GM19238 (cell line): ENCODE data around the gene RAD9B.
"Not testable (repeated sequence)": the region's sequence is repeated elsewhere in the genome, so short reads cannot be mapped to it uniquely, and the experiment has no call there.

Source experiments
- DNase-seq: peaks from one replicate; pipeline ENCODE4 v3.0.0; 2011; ENCODE audit warnings: low spot score; ENCODE audit not compliant: insufficient read length

RAD9B gene

DNA sequence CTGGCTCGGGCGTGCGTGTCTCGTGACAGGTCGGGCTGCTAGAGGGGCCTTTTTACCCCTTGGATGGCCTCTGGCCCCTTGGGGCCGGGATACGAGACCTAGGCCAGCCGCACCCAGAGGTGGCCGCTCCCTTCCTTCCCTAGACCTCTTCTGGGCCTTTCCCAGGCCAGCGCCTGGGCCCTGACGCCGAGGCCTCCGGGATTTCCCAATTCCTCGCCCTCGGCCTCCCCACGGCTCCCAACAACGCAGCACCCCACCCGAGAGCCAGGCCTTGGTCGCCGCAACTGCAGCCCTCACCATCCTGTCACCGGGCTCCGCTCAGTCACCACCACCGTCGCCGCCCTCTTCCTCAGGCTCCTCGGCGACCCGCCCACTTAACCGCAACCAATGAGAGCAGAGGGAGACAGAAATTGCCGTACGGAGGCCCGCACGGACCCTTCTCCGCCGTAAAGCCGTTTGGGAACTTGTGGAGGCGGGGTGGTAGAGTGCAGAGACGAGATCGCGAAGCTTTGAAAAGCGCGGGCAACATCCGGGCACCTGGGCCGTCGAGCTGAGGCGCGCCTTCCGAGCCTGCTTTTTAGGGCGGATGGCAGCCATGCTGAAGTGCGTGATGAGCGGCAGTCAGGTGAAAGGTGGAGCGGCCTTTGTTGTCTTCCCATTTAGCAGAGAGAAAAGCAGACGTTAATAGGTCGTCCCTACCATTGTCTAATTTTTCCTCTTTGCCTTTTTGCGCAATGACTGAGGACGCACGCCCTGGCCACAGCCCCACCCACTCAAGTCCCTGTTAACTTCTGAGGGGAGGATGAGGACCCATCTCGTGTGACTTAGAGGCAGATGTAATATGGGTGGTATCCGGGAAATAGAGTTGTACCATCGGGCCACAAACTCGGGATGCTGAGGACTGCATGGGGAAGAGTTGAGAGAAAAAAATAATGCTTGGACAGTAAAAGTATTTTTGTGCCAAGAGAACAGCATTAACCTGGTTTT, at the start of gene RAD9B, which contains the start of gene VPS29:
Gene RAD9B (plus strand): TSS at position 580 of the 987 bp plus-strand sequence. CDS start 7 bp downstream, at position 587.
Gene VPS29 (minus strand): TSS at position 360 of the 987 bp plus-strand sequence. CDS start 60 bp downstream, at position 300.
- DNase-seq = peak; percentile 84

DNA sequence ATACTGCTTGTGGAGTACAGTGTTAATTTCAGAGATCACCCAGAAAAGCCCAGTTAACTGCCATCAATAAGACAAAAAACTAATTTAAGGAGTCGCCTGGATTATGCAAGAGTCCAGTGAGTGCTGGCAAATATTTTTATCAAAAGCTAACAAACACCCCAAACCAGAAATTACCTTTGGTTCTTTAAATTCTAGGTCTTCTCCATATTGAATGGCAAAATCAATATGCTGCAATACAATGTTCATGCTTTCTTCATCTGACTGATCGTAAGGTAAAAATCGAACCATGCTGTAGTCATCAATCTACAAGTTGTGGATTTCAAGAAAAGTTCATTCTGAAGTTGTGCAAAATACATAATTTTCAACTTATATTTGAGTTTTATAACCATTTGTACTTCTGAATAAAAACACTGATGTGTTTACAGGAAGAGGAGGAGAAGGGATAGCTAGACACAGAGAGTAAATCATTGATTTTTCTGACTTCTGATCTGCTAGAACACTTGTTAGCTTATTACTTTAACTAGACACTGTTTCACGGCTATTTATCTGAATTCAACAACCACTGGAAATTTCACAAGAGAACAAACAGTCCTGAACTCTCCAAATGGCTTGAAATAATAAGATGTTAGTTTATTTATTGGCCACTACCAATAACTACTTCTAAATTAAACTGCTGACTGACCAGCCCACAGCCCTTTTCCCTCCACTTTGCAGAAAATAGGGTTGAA, 48.4 kb upstream of the RAD9B start:
- no peak for DNase-seq

GRCh38 chr12:110458756-110459155, 43.4 kb upstream of the RAD9B start:
- DNase-seq = no peak

DNA sequence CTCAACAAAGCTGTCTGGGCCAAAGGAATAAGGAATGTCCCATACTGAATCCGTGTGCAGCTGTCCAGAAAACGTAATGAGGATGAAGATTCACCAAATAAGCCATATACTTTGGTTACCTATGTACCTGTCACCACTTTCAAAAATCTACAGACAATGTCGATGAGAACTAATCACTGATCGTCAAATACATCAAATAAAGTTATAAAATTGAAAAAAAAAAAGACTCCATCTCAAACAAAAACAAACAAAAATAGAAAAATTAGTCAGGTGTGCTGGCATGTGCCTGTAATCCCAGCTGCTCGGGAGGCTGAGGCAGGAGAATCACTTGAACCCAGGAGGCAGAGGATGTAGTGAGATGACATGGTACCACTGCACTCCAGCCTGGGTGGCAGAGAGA, 40.9 kb upstream of the RAD9B start:
- DNase-seq = not testable (repeated sequence)

DNA sequence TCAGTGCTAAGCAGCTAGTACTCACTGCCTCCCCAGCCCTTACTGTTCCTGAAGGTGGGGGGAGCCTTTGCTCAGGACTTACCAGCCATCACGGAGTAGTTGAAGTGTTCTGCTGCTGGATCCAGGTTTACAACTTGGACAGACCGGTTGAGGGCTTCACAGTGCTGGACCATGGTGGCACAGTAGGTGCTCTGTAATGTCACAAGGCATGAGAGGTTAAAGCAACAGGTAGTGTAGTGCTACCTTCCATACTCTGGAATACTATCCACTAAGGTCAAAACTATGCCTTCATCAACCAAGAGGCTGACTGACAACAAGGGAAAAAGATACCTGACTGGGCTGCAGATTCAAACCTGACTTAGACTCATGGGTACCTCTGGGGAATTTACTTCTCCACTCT, 37.1 kb upstream of the RAD9B start:
- DNase-seq = no peak

GRCh38 chr12:110465765-110466164, 36.4 kb upstream of the RAD9B start:
- DNase-seq = not testable (repeated sequence)

- DNase-seq = no peak
Measured at GRCh38 chr12:110466791-110467190, 35.3 kb upstream of the RAD9B start.

GRCh38 chr12:110467847-110468213, 34.3 kb upstream of the RAD9B start:
- DNase-seq = no peak

- peak; percentile 84 for DNase-seq
Measured at GRCh38 chr12:110468214-110469048, 33.7 kb upstream of the RAD9B start, which contains the start of the genes FAM216A and GPN3. Gene FAM216A (plus strand): TSS chr12:110468845. CDS start chr12:110468876, 31 bp downstream. Gene GPN3 (minus strand): TSS chr12:110468257. CDS start chr12:110468203, 54 bp downstream.

GRCh38 chr12:110475426-110475825, 26.7 kb upstream of the RAD9B start:
- DNase-seq = no peak

DNA sequence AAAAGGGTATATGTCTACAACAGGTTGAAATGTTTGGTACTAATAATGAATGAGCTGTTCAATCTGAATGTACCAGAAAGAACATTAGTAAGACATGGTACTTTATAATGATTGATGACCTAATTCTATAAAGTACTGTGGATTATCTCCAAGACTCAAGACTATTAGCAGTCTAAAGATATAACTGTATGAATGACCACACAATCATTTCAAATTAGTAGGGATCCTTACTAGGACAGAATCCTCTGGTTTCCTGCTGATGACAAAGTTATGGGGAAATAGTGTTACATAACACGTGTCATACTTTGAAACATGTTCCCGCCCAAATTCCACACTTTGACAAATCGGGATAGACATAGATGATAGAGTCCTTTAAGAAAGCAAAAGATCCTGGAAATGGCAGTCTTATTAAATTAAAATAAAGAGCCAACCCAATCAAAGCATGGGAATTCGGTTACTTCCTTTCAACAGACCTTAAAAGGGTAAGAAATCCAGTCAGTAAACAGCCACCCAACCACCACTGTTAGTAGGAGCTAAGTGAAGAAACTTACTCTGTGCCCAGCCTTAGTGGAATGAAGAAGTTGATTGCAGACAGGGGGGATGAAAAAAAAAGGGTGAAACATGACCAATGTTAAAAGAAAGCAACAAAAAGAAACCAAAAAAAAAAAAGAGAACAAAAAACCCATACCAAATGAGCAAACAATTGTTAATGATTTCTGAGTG, 3.0 kb upstream of the RAD9B start:
- DNase-seq = no peak

DNA sequence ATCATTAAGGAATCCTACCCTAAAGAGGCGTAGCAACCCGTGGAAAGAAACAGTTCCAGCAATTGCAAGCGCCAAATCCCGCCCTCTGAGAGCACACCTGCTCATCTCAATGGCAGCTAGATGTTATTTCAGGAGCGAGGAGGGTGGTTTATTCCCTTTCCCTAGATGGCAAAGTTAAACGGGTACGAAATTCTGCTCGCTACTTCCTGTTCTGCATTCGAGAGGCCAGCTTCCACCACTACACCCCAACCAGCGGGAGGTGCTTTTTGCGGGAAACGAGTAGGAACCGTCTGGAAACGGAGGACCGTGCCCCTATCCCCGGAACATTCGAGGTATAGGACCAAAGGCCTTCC, 756 bp upstream of the RAD9B start:
- DNase-seq = no peak

DNA sequence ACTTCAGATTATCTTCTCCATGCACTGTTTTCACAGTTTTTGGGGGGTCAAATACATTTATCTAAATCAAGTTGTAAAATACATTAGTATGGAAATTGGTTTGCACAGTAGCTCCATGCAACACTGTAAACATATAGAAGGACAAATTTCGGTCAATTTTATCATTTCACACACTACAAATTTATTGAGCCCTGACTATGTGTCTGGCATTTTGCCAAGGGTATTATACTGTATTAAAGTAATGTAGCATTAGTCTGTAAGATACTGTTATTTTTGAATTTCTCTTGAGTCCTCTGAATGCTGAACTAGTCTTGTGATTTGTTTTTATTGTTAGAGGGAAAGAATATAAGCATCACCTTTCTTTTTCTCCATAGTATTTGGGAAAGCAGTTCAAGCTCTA, 1.3 kb downstream of the RAD9B start:
- no peak for DNase-seq

GRCh38 chr12:110505332-110505731, 3.2 kb downstream of the RAD9B start:
- no peak for DNase-seq

- DNase-seq = no peak
Measured at GRCh38 chr12:110508071-110508586, 6.0 kb downstream of the RAD9B start.

DNA sequence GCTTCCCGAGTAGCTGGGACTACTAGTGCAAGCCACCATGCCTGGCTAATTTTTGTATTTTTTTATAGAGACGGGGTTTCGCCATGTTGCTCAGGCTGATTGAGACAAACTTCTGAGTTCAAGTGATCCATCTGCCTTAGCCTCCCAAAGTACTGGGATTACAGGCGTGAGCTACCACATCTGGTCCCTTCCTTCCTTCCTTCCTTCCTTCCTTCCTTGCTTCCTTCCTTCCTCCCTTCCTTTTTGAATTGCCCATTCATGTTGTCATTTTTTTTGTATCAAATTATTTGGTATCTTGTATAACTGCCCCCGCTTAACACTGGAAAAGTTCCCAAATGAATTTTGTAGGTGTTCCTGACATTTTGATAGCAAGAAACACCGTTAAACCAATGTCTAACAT, 11.7 kb downstream of the RAD9B start:
- no peak for DNase-seq

- DNase-seq = no peak
Measured at GRCh38 chr12:110514363-110514762, 12.2 kb downstream of the RAD9B start.

GRCh38 chr12:110516995-110517394, 14.9 kb downstream of the RAD9B start:
- no peak for DNase-seq

DNA sequence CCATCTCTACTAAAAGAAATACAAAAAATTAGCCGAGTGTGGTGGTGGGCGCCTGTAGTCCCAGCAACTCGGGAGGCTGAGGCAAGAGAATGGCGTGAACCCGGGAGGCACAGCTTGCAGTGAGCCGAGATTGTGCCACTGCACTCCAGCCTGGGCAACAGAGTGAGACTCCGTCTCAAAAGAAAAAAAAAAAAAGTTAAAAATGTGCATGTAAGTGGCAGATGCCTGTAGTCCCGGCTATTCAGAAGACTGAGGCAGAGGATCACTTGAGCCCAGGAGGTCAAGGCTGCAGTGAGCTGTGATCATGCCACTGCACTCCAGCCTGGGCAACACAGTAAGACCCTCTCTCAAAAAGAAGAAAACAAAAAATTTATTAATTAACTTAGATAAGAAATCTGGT, 15.9 kb downstream of the RAD9B start:
- not testable (repeated sequence) for DNase-seq
